ENCODE data around the gene CNIH1. TPM values are rescaled to one million over a fixed set of nuclear protein-coding genes. Genes with fewer than 3 reads are reported as not detected.
A peak's percentile ranks its signal among the peaks of the same experiment; 100 is the strongest.

CNIH1 gene
- total and polyA plus RNA-seq, 9 donors, result 101 to 196 (median 166) TPM

DNA sequence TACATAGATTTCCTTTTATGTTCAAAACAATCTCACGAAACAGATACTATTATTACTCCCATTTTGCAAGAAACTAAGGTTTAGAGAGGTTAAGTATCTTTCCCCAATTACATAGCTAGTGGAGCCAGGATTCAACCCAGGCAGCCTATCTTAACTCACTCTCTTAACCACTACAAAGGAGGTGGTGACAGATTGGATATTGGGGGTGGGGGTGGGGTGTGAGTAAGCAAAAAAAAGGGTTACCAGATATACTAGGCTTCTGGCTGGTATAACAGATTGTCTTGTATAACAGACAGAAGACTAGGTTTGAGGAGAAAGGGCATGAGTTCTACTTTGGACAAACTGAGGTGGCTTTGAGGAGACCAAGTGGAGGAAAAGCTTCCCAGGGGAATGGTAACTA, 45.5 kb upstream of the CNIH1 start:
- no peaks in the 10 kb centered on the region for H3K27me3 ChIP-seq (ENCODE audit: control insufficient read depth, insufficient read depth, low read length)
- DNase-seq, result no peak
- no CpG with 5 or more reads among the region's 1 CpG for WGBS (ENCODE audit: insufficient coverage)
- peaks cover 4% of the 10 kb centered on the region for H3K36me3 ChIP-seq (ENCODE audit: control insufficient read depth, insufficient read depth, low read length)
- no peak overlapping the region for H3K27ac ChIP-seq (ENCODE audit: low read length)
- H3K4me3 ChIP-seq (ENCODE audit: low read length), result no peak overlapping the region
- peaks cover 18% of the 10 kb centered on the region for H3K4me1 ChIP-seq (ENCODE audit: control insufficient read depth, insufficient read depth, low read length)
- H3K9me3 ChIP-seq (replicated peaks; ENCODE audit: control insufficient read depth, low read depth, low read length), result no peaks in the 10 kb centered on the region

DNA sequence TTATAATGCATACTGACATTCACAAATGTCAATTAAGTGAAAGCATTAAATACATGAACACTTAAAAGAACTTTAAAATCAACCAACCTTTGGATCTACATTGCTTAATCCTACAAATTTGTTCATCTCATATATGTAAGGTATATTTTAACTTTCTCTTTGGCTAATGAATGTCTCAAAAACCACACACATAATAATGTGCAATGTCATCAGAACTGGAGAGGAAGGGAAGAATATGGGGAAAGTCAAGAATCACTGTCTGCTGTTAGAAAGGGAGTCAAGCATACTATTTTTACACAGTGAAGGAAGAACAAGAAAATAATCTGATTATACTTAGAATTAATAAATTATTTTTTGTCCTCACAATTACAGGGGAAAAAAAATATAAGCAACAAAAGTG, 42.7 kb upstream of the CNIH1 start:
- DNase-seq, result no peak
- Histone ChIP-seq H3K27me3 (ENCODE audit: control insufficient read depth, insufficient read depth, low read length) (no peaks in the 10 kb centered on the region), H3K4me3 (ENCODE audit: low read length) (no peak overlapping the region), H3K9me3 (replicated peaks; ENCODE audit: control insufficient read depth, low read depth, low read length) (no peaks in the 10 kb centered on the region), H3K4me1 (ENCODE audit: control insufficient read depth, insufficient read depth, low read length) (peaks cover 12% of the 10 kb centered on the region), H3K27ac (ENCODE audit: low read length) (no peak overlapping the region), H3K36me3 (ENCODE audit: control insufficient read depth, insufficient read depth, low read length) (peaks cover 4% of the 10 kb centered on the region)

DNA sequence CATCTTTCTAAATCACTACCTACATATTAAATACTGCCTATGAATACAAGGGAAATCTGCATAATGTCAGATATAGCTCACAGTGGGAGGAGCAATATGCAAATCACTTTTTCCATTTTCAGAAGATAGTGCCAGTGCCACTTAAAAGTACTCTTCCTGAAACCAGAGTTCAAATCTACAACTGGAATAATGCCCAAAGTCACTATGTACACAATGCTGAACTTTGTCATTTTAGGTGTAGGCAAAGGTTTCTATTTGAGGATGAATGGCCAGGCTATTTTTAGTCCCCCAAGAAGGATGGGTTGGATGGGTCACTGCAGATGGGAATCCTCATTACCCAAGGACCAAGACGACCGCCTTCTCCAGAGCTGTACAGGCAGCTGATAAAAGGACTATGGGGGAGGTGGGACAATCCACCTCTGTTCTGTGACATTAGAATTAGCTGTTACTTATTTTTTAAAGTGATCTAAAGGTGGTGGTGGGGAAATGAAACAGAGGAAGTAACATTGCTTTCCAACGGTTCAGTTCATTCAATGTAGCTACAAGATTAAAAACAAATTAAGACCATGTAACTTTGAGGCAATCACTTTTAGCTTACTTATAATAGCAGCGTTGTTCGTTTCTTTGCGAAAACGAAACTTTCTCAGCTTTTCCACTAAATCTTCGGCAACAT, 42.0 kb upstream of the CNIH1 start:
- Histone ChIP-seq H3K36me3 (ENCODE audit: control insufficient read depth, insufficient read depth, low read length) (peaks cover 4% of the 10 kb centered on the region), H3K27ac (ENCODE audit: low read length) (no peak overlapping the region), H3K9me3 (replicated peaks; ENCODE audit: control insufficient read depth, low read depth, low read length) (no peaks in the 10 kb centered on the region), H3K27me3 (ENCODE audit: control insufficient read depth, insufficient read depth, low read length) (no peaks in the 10 kb centered on the region), H3K4me1 (ENCODE audit: control insufficient read depth, insufficient read depth, low read length) (peaks cover 10% of the 10 kb centered on the region), H3K4me3 (ENCODE audit: low read length) (no peak overlapping the region)
- no CpG with 5 or more reads among the region's 8 CpGs for WGBS (ENCODE audit: insufficient coverage)
- DNase-seq, result no peak

DNA sequence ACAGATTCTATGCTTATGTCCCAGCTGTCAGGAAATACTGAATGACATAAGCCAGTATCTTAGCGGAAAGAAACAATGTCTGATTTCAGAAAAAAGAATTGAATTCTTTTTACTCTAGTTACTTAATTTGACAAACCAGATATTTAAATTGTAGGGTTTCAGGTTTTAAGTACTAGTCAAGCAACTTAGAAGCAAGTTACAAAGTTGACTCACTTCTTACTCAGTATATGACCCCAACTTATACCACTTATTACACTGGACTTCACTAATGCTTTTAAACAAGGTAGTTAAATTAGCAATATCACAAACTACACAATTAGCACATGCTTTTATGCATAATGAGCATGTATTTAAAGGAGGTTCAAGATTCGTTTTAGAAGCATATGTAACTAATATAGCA, 40.5 kb upstream of the CNIH1 start:
- H3K9me3 ChIP-seq (replicated peaks; ENCODE audit: control insufficient read depth, low read depth, low read length), result no peaks in the 10 kb centered on the region
- no peaks in the 10 kb centered on the region for H3K27me3 ChIP-seq (ENCODE audit: control insufficient read depth, insufficient read depth, low read length)
- H3K4me3 ChIP-seq (ENCODE audit: low read length), result no peak overlapping the region
- no CpG with 5 or more reads among the region's 2 CpGs for WGBS (ENCODE audit: insufficient coverage)
- H3K4me1 ChIP-seq (ENCODE audit: control insufficient read depth, insufficient read depth, low read length), result no peaks in the 10 kb centered on the region
- peaks cover 4% of the 10 kb centered on the region for H3K36me3 ChIP-seq (ENCODE audit: control insufficient read depth, insufficient read depth, low read length)
- no peak overlapping the region for H3K27ac ChIP-seq (ENCODE audit: low read length)
- no peak for DNase-seq

DNA sequence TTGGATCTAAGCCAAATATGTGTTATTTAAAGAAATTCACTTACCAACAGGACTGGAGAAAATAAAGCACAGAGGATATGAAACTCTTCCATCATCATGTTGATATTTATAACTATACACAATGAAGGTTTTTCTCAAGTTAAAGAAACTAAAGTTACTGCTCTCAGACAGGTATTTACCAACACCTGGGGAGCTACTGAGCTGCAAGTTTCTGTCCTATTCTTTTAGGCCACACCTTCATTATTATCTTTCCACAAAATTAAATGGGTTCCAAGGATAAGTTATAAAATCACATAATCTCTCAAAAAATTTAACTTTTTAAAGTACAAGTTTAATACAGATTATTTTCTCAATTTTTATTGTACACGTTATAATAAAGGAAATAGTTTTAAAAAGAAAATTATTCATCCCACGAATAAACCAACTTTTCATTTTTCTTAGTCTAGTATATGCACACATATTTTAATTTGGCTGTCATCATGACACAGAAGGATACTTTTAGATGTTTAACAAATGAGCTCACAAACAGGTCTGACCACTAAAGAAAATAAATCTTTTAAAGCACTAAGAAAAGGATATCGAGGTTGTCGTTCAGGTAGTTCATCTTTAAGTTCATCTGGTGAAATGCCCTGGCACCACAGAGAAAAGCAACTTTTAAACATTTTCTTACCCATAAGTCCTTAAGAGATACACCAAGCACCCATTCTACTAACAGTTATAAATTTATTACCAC, 39.8 kb upstream of the CNIH1 start:
- H3K4me3 ChIP-seq (ENCODE audit: low read length), result no peak overlapping the region
- DNase-seq, result no peak
- no peak overlapping the region for H3K27ac ChIP-seq (ENCODE audit: low read length)
- WGBS (ENCODE audit: insufficient coverage), result 92% methylated on average over 2 of the region's 4 CpGs
- H3K27me3 ChIP-seq (ENCODE audit: control insufficient read depth, insufficient read depth, low read length), result no peaks in the 10 kb centered on the region
- H3K9me3 ChIP-seq (replicated peaks; ENCODE audit: control insufficient read depth, low read depth, low read length), result no peaks in the 10 kb centered on the region
- H3K4me1 ChIP-seq (ENCODE audit: control insufficient read depth, insufficient read depth, low read length), result no peaks in the 10 kb centered on the region
- H3K36me3 ChIP-seq (ENCODE audit: control insufficient read depth, insufficient read depth, low read length), result peaks cover 4% of the 10 kb centered on the region

DNA sequence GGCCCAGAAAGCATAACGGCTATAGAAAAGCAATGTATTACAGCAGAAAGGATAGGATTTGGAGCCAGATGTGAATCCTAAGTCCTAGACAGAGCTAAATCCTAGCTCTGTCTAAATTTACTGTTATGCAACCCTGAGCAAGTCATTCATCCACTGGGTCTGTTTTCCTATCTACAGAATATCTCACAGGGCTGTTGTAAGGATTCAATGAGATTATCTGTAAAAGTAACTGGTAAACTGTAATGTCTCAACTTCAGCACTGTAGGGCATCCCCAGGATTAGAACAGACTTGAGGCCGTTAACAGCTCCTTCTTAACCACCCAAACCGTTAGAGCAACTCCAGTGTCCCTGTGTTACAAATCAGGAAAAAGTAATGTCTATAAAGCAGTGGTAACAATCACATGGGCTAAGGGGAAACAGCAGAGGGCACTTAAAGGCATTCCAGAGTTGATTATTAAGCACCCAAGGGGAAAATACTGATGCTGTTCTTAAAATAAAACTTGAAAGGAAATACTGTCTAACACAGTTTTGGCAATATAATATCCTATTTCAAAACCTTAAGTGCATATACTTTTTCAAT, 37.6 kb upstream of the CNIH1 start:
- DNase-seq, result peak; percentile 27

DNA sequence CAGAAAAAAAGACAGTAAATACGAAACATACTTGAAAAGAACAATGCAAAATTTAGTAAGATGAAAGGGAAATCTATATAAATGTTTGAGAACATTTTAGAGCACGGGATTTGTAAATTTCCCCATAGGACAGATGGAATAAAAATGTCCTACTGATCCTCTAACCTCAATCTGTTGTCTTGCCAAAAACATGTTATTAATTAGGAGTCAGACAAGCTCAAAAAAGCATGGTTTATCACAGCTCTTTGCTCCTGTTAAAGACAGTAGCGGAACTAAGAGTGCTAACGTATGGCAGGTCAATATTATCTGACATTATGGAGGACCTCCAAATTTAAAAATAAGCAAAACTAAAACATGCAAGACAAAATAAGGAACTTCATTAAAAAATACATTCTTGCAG, 34.7 kb upstream of the CNIH1 start:
- H3K4me1 ChIP-seq (ENCODE audit: control insufficient read depth, insufficient read depth, low read length), result peaks cover 4% of the 10 kb centered on the region
- peaks cover 7% of the 10 kb centered on the region for H3K36me3 ChIP-seq (ENCODE audit: control insufficient read depth, insufficient read depth, low read length)
- WGBS (ENCODE audit: insufficient coverage), result no CpG with 5 or more reads among the region's 4 CpGs
- H3K27me3 ChIP-seq (ENCODE audit: control insufficient read depth, insufficient read depth, low read length), result no peaks in the 10 kb centered on the region
- H3K4me3 ChIP-seq (ENCODE audit: low read length), result no peak overlapping the region
- no peaks in the 10 kb centered on the region for H3K9me3 ChIP-seq (replicated peaks; ENCODE audit: control insufficient read depth, low read depth, low read length)
- H3K27ac ChIP-seq (ENCODE audit: low read length), result peak overlapping the region; percentile 40
- DNase-seq, result peak; percentile 43

More for the DNA sequence above, 37.6 kb upstream of the CNIH1 start:
- 43% methylated on average over 1 of the region's 3 CpGs for WGBS (ENCODE audit: insufficient coverage)
- peaks cover 4% of the 10 kb centered on the region for H3K36me3 ChIP-seq (ENCODE audit: control insufficient read depth, insufficient read depth, low read length)
- no peak overlapping the region for H3K27ac ChIP-seq (ENCODE audit: low read length)
- no peaks in the 10 kb centered on the region for H3K4me1 ChIP-seq (ENCODE audit: control insufficient read depth, insufficient read depth, low read length)
- no peak overlapping the region for H3K4me3 ChIP-seq (ENCODE audit: low read length)
- H3K27me3 ChIP-seq (ENCODE audit: control insufficient read depth, insufficient read depth, low read length), result no peaks in the 10 kb centered on the region
- H3K9me3 ChIP-seq (replicated peaks; ENCODE audit: control insufficient read depth, low read depth, low read length), result no peaks in the 10 kb centered on the region

DNA sequence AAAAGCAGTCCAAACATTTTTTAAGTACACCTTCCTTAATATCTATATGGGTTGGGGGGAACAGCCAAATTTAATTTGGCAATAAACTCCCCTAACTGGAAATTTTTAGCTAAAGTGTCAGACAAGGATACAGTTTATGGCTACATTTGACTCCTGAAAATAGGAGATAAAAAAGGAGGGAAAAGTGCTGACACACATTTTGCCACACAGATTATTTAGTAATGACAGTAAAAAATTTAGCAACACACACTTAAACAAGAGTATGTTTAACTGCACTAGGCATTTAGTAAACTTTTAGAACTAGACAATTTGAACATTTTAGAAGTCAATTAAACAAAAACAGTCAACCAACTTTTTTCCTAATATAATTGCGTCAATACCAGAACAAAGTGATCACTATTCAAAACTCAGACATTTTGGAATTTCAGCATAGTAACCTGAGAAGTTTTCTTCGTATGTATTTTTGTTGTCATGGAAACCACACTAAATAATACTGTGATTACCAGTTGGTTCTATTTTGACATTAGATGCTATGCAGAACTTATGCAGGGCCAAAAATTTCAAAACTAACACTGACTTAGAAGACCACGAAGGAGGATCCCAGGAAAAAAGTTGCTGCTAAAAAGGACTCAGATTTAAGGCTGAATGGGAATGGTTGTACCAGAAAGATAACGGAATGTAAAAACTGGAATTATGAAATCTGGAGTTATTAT, 34.2 kb upstream of the CNIH1 start:
- no CpG with 5 or more reads among the region's 4 CpGs for WGBS (ENCODE audit: insufficient coverage)
- Histone ChIP-seq H3K9me3 (replicated peaks; ENCODE audit: control insufficient read depth, low read depth, low read length) (no peaks in the 10 kb centered on the region), H3K4me3 (ENCODE audit: low read length) (no peak overlapping the region), H3K27me3 (ENCODE audit: control insufficient read depth, insufficient read depth, low read length) (no peaks in the 10 kb centered on the region), H3K27ac (ENCODE audit: low read length) (peak overlapping the region; percentile 40), H3K36me3 (ENCODE audit: control insufficient read depth, insufficient read depth, low read length) (peaks cover 7% of the 10 kb centered on the region), H3K4me1 (ENCODE audit: control insufficient read depth, insufficient read depth, low read length) (peaks cover 8% of the 10 kb centered on the region)
- DNase-seq, result peak; percentile 73

DNA sequence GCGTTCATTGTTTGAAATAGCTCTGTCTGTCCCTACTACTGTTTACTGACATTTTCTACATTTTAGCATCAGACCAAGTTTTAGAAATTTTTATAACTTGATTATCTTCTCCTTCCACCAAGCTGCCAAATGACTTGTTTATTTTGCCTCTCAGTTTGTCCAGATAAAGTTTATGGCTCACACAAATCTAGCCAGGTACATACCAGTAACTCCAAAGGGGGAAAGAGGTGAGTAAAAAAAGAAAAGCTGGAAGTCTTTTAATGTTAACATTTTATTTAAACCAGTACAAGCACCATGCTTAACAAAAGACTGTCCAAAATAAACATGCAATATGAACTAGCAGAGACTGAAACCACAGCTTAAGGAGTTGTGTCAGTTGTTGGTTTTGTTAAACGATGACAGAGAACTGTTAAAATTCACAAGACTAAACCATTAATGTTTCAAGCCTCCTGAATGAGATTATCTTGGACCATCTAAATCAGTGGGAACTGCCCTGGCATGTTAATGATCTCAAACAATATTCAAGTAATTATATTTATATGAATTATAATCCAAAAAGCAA, 33.1 kb upstream of the CNIH1 start:
- Histone ChIP-seq H3K4me1 (ENCODE audit: control insufficient read depth, insufficient read depth, low read length) (peaks cover 8% of the 10 kb centered on the region), H3K27me3 (ENCODE audit: control insufficient read depth, insufficient read depth, low read length) (no peaks in the 10 kb centered on the region), H3K9me3 (replicated peaks; ENCODE audit: control insufficient read depth, low read depth, low read length) (no peaks in the 10 kb centered on the region), H3K4me3 (ENCODE audit: low read length) (no peak overlapping the region), H3K27ac (ENCODE audit: low read length) (no peak overlapping the region), H3K36me3 (ENCODE audit: control insufficient read depth, insufficient read depth, low read length) (peaks cover 7% of the 10 kb centered on the region)
- WGBS (ENCODE audit: insufficient coverage), result 100% methylated on average over 1 of the region's 2 CpGs
- no peak for DNase-seq

DNA sequence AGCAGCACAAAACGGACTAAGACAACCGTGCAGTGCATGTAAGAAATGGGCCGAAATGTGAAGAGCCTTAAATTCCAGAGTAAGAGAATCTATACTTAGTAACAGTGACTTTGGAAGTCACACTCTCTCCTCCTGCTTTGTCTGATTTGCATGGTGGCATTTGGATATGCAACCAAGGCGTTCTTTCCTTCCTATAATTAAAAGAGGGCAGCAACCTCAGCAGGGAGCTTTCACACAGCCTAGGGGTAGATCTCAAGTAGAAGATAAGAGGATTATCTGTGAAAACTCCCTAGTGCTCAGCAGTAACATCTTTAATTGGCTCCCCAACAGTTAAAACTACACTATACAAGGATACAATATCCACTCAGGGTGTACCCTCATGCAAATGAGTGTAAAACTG, 31.1 kb upstream of the CNIH1 start:
- DNase-seq, result no peak
- WGBS (ENCODE audit: insufficient coverage), result no CpG with 5 or more reads among the region's 4 CpGs
- H3K27ac ChIP-seq (ENCODE audit: low read length), result no peak overlapping the region
- H3K36me3 ChIP-seq (ENCODE audit: control insufficient read depth, insufficient read depth, low read length), result peaks cover 7% of the 10 kb centered on the region
- H3K27me3 ChIP-seq (ENCODE audit: control insufficient read depth, insufficient read depth, low read length), result no peaks in the 10 kb centered on the region
- H3K9me3 ChIP-seq (replicated peaks; ENCODE audit: control insufficient read depth, low read depth, low read length), result peaks cover 4% of the 10 kb centered on the region
- H3K4me3 ChIP-seq (ENCODE audit: low read length), result no peak overlapping the region
- H3K4me1 ChIP-seq (ENCODE audit: control insufficient read depth, insufficient read depth, low read length), result peaks cover 8% of the 10 kb centered on the region
